Activated naive CD8-positive, alpha-beta T cell treated with anti-CD3 and anti-CD28 coated beads, Interleukin-2, amount 50 U/mL, for 16 hours (primary cell): ENCODE results near the gene GREB1L.
"Not testable (repeated sequence)": the region's sequence is repeated elsewhere in the genome, so short reads cannot be mapped to it uniquely, and the experiment has no call there.

Source experiments
- DNase-seq: peaks from one replicate; pipeline ENCODE4 v3.0.0-alpha.2; 2020; ENCODE audit warnings: low read depth, low spot score

GREB1L gene

GRCh38 chr18:21306368-21306767 is 64.3 kb downstream of the GREB1L start:
- no peak for DNase-seq

DNA sequence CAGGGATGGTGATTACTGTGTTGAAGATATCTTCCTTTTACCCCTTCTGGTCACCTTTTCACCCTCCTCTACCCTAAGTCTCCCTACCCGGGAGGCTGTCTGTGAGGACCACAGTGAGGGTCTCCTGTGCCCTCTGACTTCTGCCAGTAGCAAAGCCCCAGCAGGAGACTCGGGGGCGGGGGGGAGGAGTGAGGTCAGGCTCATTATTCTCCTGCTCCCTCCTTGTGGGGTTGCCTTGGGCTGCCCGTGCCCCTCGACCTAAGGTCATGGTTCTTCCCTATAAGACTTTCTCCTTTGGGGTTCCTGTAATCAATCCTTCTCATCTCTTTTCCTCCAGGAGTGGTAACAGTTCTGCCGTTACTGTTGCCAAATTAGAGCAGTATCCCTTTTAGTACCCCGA is 65.5 kb downstream of the GREB1L start:
- DNase-seq, result no peak

DNA sequence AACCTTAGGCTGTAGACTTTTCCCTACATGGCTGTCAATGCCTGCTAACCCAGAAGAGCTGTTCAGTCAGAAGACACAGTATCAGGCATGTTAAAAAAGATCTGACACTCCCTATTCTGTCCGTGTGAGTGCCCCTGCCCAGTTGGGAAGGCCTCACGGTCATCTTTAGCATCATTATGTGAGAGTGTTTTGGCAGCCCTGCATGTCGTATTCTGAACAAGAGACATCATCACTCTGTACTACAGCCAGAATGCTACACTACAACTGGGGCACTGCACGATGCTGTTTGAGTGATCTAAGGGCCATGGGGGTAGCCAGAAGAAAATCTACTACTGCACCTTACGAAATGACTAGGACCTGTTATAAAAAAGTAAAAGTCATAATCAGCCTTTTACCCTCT is 67.2 kb downstream of the GREB1L start:
- DNase-seq, result no peak

- DNase-seq, result not testable (repeated sequence)
Observed at GRCh38 chr18:21311980-21312379, 69.9 kb downstream of the GREB1L start.

DNA sequence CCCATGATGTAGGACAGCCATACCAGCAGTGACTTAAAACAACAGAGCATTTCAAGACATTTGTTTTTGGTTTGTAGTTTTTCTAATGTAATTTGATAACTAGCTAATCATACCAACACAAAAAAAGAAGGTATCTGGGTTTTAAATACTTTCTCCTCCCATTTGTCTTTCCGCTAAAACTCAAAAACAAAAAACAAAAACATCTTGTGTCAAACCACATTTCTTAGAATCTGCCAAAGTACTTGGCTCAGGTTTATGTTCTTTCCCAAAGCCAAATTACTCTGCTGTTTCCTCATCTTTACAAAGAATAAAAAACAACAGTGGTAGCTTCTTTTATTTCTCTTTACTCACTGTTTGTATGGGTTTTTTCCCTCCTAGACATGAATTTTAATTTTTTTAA is 71.5 kb downstream of the GREB1L start:
- DNase-seq, result no peak

- DNase-seq, result no peak
Observed at GRCh38 chr18:21314724-21315123, 72.7 kb downstream of the GREB1L start.

GRCh38 chr18:21315126-21315525 is 73.1 kb downstream of the GREB1L start:
- DNase-seq, result not testable (repeated sequence)

DNA sequence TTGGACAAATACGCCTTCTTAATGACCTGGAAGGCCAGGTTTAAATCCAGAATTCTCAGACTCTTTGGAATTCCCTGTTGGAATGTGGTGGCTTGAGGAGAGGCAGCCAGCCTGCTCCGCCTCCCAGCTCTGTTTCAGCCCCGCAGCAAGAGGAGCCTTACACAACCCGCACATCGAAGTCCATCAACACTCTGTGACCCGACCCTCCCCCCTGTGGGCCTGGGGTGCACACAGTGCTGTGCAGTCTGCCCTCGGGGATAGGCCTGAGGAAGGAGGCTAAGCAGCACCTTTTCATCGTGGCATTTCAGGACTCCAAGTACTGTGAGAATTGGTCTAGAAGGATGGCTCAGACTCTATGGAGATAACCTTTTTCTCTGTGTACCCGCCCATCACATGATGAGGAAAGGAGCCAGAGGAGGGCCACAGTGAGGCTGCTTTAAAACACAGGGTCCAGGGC is 73.7 kb downstream of the GREB1L start:
- DNase-seq, result no peak

DNA sequence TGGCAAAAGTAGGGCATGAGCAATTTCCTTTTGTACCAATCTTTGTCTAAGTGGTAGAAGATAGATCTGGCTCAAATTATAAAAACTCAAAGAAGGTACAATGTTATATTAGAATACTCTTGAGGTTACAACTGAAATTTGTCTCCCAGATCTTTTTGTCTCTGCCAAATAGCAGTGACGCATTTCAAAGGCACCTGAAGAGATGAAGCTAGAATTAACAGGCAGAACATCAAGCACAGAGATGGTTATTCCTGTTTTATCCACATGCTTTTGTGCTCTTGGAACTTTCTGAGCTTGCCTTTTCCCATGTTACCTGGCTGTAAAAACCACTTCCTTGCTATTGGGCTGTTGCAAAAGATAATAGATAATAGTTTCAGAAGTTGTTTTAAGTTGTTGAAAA is 74.3 kb downstream of the GREB1L start:
- DNase-seq, result no peak

GRCh38 chr18:21321711-21322110 is 79.7 kb downstream of the GREB1L start:
- DNase-seq, result no peak

DNA sequence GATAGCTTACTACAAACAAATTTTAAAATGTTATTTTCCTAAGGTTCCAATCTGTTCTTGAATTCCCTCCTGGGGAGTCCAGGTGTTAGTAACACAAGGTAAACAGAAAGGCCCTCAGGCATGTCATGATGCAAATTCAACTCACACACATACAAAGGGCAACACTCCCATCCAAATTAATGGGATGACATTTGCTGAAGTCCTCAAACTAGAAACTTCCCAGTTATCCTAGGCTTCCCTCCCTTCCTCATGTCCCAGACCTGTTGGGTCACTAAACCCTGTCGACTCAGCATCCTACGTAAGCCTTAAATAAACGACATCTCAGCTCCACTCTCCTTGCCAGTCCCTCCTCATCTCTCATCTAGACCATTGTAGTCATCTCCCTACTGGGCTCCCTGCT is 85.1 kb downstream of the GREB1L start:
- no peak for DNase-seq

GRCh38 chr18:21330122-21330701 is 88.2 kb downstream of the GREB1L start:
- DNase-seq, result no peak

DNA sequence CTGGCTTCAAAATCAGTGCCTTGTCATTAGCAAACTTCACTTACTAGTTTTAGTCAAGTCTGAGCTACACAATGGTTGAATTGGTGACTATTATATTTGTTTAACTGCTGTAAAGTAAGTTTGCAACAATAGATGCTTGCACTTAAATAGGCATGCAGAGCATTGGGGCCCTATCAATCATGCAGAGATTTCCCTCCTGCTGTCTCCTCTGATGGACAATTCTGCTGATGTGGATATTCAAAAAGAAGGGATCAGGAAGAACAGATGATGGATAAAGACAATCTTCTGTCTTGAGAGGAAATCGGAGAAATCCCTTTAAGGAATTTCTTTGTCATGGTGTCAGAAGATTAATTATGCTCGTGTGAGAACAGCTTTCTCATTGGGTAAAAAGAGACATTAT is 89.0 kb downstream of the GREB1L start:
- no peak for DNase-seq

- DNase-seq, result no peak
Observed at GRCh38 chr18:21335927-21336488, 94.0 kb downstream of the GREB1L start.

DNA sequence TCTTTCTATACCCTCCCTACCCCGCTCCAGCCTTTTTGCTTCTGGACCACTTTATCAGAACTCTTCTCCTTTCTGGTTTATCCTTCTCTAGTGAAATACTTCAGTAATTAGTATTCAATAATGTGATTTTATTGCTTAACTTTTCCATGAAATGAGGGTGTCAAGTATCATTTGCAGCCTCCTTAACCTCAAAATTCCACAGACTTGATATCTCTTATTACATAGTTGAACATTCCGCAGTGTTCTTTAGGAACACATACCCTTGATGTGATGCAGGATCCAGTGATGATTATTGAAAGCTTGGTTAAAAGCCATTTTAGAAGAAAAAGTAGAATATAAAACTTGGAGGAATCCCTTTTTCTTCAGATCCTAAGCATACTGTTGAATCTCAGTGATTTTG is 94.8 kb downstream of the GREB1L start:
- DNase-seq, result no peak

DNA sequence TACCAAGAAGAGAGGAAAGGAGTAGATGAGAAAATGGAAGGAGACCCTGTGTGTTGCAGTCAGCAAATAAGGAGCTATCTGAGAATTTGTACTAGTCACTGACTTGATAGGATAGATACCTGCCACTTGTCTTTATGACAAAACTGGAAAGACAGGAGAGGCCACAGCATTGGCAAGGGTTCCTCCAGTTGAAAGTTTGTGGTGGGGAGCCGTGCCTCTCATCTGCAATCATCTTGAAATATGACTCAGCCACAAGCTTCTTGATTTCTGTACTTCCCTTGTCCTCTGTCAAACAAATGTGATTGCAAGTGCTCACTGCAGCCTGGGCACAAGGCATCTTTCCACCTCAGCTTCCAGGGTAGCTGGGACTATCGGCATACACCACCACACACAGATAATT is 99.1 kb downstream of the GREB1L start:
- no peak for DNase-seq

- DNase-seq, result no peak
Observed at GRCh38 chr18:21342372-21342771, 100.3 kb downstream of the GREB1L start.

GRCh38 chr18:21344860-21345259 is 102.8 kb downstream of the GREB1L start:
- no peak for DNase-seq

- DNase-seq, result no peak
Observed at GRCh38 chr18:21345840-21346239, 103.8 kb downstream of the GREB1L start.

GRCh38 chr18:21359746-21360145 is 117.7 kb downstream of the GREB1L start:
- no peak for DNase-seq

GRCh38 chr18:21361307-21361880 is 119.4 kb downstream of the GREB1L start:
- no peak for DNase-seq

- no peak for DNase-seq
Observed at GRCh38 chr18:21362831-21363230, 120.8 kb downstream of the GREB1L start.

GRCh38 chr18:21363348-21363747 is 121.3 kb downstream of the GREB1L start:
- DNase-seq, result no peak

GRCh38 chr18:21364471-21364870 is 122.4 kb downstream of the GREB1L start:
- no peak for DNase-seq
